HCT116 (cell line): Measurements from ENCODE around the gene LRRC4B. TPM values are rescaled to one million over a fixed set of nuclear protein-coding genes. Genes with fewer than 3 reads are reported as not detected.

Experiments used
- ATAC-seq: fragments of 200-7000 bp; cut with Tn5 transposase; 2 replicates; pipeline ENCODE4 v1.9.1; 2020; ENCODE audit warnings: mild to moderate bottlenecking, moderate library complexity
- BruUV-seq: library from RNA; stranded (reverse); fragments of 400-500 nt; replicated peaks from 2 replicates; lab custom pipeline; 2021; lab: Mats Ljungman, UMichigan
- CTCF ChIA-PET: fragments of 300-600 bp; sonication (Branson Sonifier 250); formaldehyde crosslinking; loops from one replicate; lab custom pipeline; 2021; ENCODE audit warnings: antibody characterized with exemption; lab: Charles Lee
- POLR2A ChIA-PET: fragments of 300-600, 350-600 bp; sonication (Branson Sonifier 250); formaldehyde crosslinking; loops from one replicate; lab custom pipeline; 2021; ENCODE audit warnings: antibody characterized with exemption; lab: Charles Lee
- RAD21 ChIA-PET, 2 experiments: fragments of 300-600 bp; sonication (Branson Sonifier 250); formaldehyde crosslinking; loops; one replicate each; lab custom pipeline; 2023; ENCODE audit warnings: low total read pairs in 2 of 2; ENCODE audit not compliant: uncharacterized antibody in 2 of 2, unreplicated experiment in 2 of 2, low non-redundant PET in 1 of 2; lab: Charles Lee
- DNase-seq: peaks from one replicate; pipeline ENCODE4 v3.0.0-alpha.2; 2010; ENCODE audit warnings: low read depth, low spot score
- H2AFZ ChIP-seq: fragments of 200-600 bp; shearing (Covaris generic), sonication (generic); 2 replicates; pipeline ENCODE4 v1.6.1; 2017; ENCODE audit warnings: low read depth, mixed run types, mixed read lengths, antibody characterized with exemption, low read length; ENCODE audit not compliant: poor library complexity, severe bottlenecking
- H3K27ac ChIP-seq: 2 replicates; pipeline ENCODE4 v1.5.1; 2012; ENCODE audit warnings: low read depth, low read length
- H3K27me3 ChIP-seq: fragments of 200-600 bp; sonication (generic); 2 replicates; pipeline ENCODE4 v1.6.1; 2016; ENCODE audit warnings: mixed run types, low read length, mixed read lengths; ENCODE audit not compliant: insufficient read depth
- H3K36me3 ChIP-seq, 2 experiments: fragments of 200-500 bp in 1 of 2; fragments of 200-600 bp in 1 of 2; sonication (Bioruptor generic) in 1 of 2; sonication (generic) in 1 of 2; 2 replicates each; pipeline versions ENCODE4 v1.5.1 to v1.6.1; 2014 to 2016; ENCODE audit warnings: low read length in 2 of 2, inconsistent platforms in 1 of 2, mixed read lengths in 1 of 2, mixed run types in 1 of 2; ENCODE audit not compliant: insufficient read depth in 2 of 2, control insufficient read depth in 1 of 2
- H3K4me1 ChIP-seq, 2 experiments: fragments of 200-600 bp in 1 of 2; sonication (generic) in 1 of 2; 2 replicates each; pipeline versions ENCODE4 v1.5.1 to v1.6.1; 2012 to 2017; ENCODE audit warnings: low read length in 2 of 2, inconsistent platforms in 1 of 2, mild to moderate bottlenecking in 1 of 2, mixed read lengths in 1 of 2, mixed run types in 1 of 2, moderate library complexity in 1 of 2; ENCODE audit not compliant: insufficient read depth in 2 of 2, control insufficient read depth in 1 of 2
- H3K4me2 ChIP-seq: fragments of 200-600 bp; sonication (generic); 2 replicates; pipeline ENCODE4 v1.6.1; 2017; ENCODE audit warnings: mixed run types, low read length, mixed read lengths
- H3K4me3 ChIP-seq, 2 experiments: fragments of 200-600 bp in 1 of 2; sonication (generic) in 1 of 2; replicated peaks in 1 of 2; 2 replicates each; pipeline ENCODE4 v1.5.1; 2011 to 2016; ENCODE audit warnings: low read length in 2 of 2, control low read depth in 1 of 2, low read depth in 1 of 2, mild to moderate bottlenecking in 1 of 2, mixed read lengths in 1 of 2, mixed run types in 1 of 2
- H3K79me2 ChIP-seq: fragments of 200-600 bp; sonication (generic); 2 replicates; pipeline ENCODE4 v1.6.1; 2017; ENCODE audit warnings: mild to moderate bottlenecking, mixed run types, low read length, moderate library complexity, mixed read lengths; ENCODE audit not compliant: insufficient read depth
- H3K9ac ChIP-seq: fragments of 200-600 bp; sonication (generic); 2 replicates; pipeline ENCODE4 v1.6.1; 2016; ENCODE audit warnings: low read length, mixed read lengths
- H3K9me2 ChIP-seq: fragments of 200-600 bp; sonication (generic), shearing (Covaris generic); 2 replicates; pipeline ENCODE4 v1.6.1; 2017; ENCODE audit warnings: mixed run types, mild to moderate bottlenecking, moderate library complexity; ENCODE audit not compliant: insufficient read depth
- H3K9me3 ChIP-seq, 2 experiments: fragments of 200-500 bp in 1 of 2; fragments of 200-600 bp in 1 of 2; sonication (Bioruptor generic) in 1 of 2; sonication (generic) in 1 of 2; 2 replicates each; pipeline ENCODE4 v1.6.1; 2014 to 2017; ENCODE audit warnings: low read length in 2 of 2, mixed read lengths in 2 of 2, inconsistent platforms in 1 of 2, low read depth in 1 of 2, mild to moderate bottlenecking in 1 of 2, mixed run types in 1 of 2, moderate library complexity in 1 of 2; ENCODE audit not compliant: control insufficient read depth in 1 of 2, insufficient read depth in 1 of 2
- H4K20me1 ChIP-seq: fragments of 200-600 bp; sonication (generic), shearing (Covaris generic); 2 replicates; pipeline ENCODE4 v1.6.1; 2017; ENCODE audit warnings: mixed run types, mild to moderate bottlenecking, moderate library complexity; ENCODE audit not compliant: insufficient read depth
- ATF3 ChIP-seq: IDR thresholded peaks from 2 replicates; pipeline ENCODE4 v1.6.1; 2012
- CBX3 ChIP-seq: IDR thresholded peaks from 2 replicates; pipeline ENCODE4 v1.6.1; 2012; ENCODE audit warnings: low read depth
- CEBPB ChIP-seq: IDR thresholded peaks from 2 replicates; pipeline ENCODE4 v1.6.1; 2012; ENCODE audit warnings: low read depth
- CTCF ChIP-seq, 3 experiments: fragments of 200-600 bp in 1 of 3; sonication (generic) in 1 of 3; IDR thresholded peaks in 2 of 3; conservative IDR thresholded peaks in 1 of 3; 2 replicates each; pipeline ENCODE4 v1.5.1; 2012 to 2017; ENCODE audit warnings: low read depth in 2 of 3, low read length in 2 of 3, antibody characterized with exemption in 1 of 3, borderline replicate concordance in 1 of 3, control low read depth in 1 of 3, mild to moderate bottlenecking in 1 of 3, mixed read lengths in 1 of 3, mixed run types in 1 of 3, moderate library complexity in 1 of 3; ENCODE audit not compliant: insufficient read depth in 1 of 3
- EGR1 ChIP-seq: IDR thresholded peaks from 2 replicates; pipeline ENCODE4 v1.6.1; 2012; ENCODE audit warnings: low read depth
- ELF1 ChIP-seq: IDR thresholded peaks from 2 replicates; pipeline ENCODE4 v1.6.1; 2012; ENCODE audit warnings: low read depth, borderline replicate concordance
- EZH2 ChIP-seq: fragments of 200-600 bp; sonication (generic); IDR thresholded peaks from 2 replicates; pipeline ENCODE4 v1.6.1; 2017; ENCODE audit warnings: antibody characterized with exemption, mixed run types
- FOSL1 ChIP-seq: IDR thresholded peaks from 2 replicates; pipeline ENCODE4 v1.6.1; 2012; ENCODE audit warnings: low read depth
- JUND ChIP-seq: IDR thresholded peaks from 2 replicates; pipeline ENCODE4 v1.6.1; 2012
- POLR2A ChIP-seq: IDR thresholded peaks from 2 replicates; pipeline ENCODE4 v1.7.0; 2011; ENCODE audit warnings: borderline replicate concordance; ENCODE audit not compliant: insufficient read depth, insufficient read length; ENCODE audit errors: extremely low read depth
- RAD21 ChIP-seq: IDR thresholded peaks from 2 replicates; pipeline ENCODE4 v1.6.1; 2012; ENCODE audit warnings: low read depth, mild to moderate bottlenecking
- SIN3A ChIP-seq: IDR thresholded peaks from 2 replicates; pipeline ENCODE4 v1.6.1; 2012; ENCODE audit warnings: low read depth
- SP1 ChIP-seq: IDR thresholded peaks from 2 replicates; pipeline ENCODE4 v1.6.1; 2012; ENCODE audit warnings: low read depth
- SRF ChIP-seq: IDR thresholded peaks from 2 replicates; pipeline ENCODE4 v1.6.1; 2012; ENCODE audit warnings: low read depth
- TCF7L2 ChIP-seq: IDR thresholded peaks from 2 replicates; pipeline ENCODE4 v1.7.0; 2011; ENCODE audit warnings: borderline replicate concordance, inconsistent platforms; ENCODE audit not compliant: insufficient read depth, insufficient read length; ENCODE audit errors: extremely low read depth
- ZFX ChIP-seq: fragments of 450-650 bp; IDR thresholded peaks from 2 replicates; pipeline ENCODE4 v1.6.1; 2017
- ZNF274 ChIP-seq: fragments of 200-500 bp; sonication (Bioruptor generic); IDR thresholded peaks from 2 replicates; pipeline ENCODE4 v1.6.1; 2014; ENCODE audit warnings: mild to moderate bottlenecking, low read depth, low read length, inconsistent platforms
- intact Hi-C: fragments of 100-400 bp; cut with micrococcal nuclease; formaldehyde crosslinking; loops from 2 replicates; pipeline ENCODE4 v1.10.0; 2022
- total RNA-seq: library from RNA; stranded (reverse); gene quantifications from one replicate; pipeline ENCODE4 v1.2.1, GENCODE V29; 2021; ENCODE audit not compliant: unreplicated experiment

LRRC4B gene
- total RNA-seq, 1 experiment from 2014 or later, result 0.89 TPM

GRCh38 chr19:50514346-50515167 is 53.7 kb downstream of the LRRC4B start:
- Histone ChIP-seq H3K27me3 (no peaks in the 10 kb centered on the region), H3K27ac (no peak overlapping the region), H4K20me1 (no peaks in the 10 kb centered on the region), H3K9me2 (no peaks in the 10 kb centered on the region), H3K4me1 (peaks cover 3 to 15% of the 10 kb centered on the region in 2 experiments; a peak in 3 of 4 replicates), H2AFZ (no peak overlapping the region), H3K36me3 (no peaks in the 10 kb centered on the region), H3K4me2 (no peak overlapping the region), H3K9ac (no peak overlapping the region), H3K4me3 (no peak overlapping the region), H3K79me2 (peaks cover 8% of the 10 kb centered on the region; the same call in 1 of the 2 replicates), H3K9me3 (no peaks in the 10 kb centered on the region)
- CTCF ChIA-PET, result no interaction called here
- TF ChIP-seq SRF (no peak), JUND (no peak), TCF7L2 (no peak), EZH2 (no peak), EGR1 (no peak), ATF3 (no peak), ZNF274 (no peak), SIN3A (no peak), FOSL1 (no peak), CEBPB (no peak), CTCF (IDR thresholded peaks at IDR 0.05 in 2 of 3, conservative IDR thresholded peaks at IDR 0.05 in 1 of 3; ENCODE audit: borderline replicate concordance in 1 of 3, insufficient read depth in 1 of 3, low read depth in 2 of 3, low read length in 2 of 3) (no peak), POLR2A (no peak), SP1 (no peak), CBX3 (no peak), RAD21 (no peak), ZFX (no peak), ELF1 (no peak)
- intact Hi-C loops, result no loop called here
- BruUV-seq, result no TSS peak
- RAD21 ChIA-PET, result no interaction called here
- DNase-seq (no peak), ATAC-seq (no peak)
- POLR2A ChIA-PET, result no interaction called here
